IPS DF 6.9 (cell line): ENCODE results near the gene LPP.

ENCODE experiments used
- DNase-seq: peaks from one replicate; pipeline ENCODE4 v3.0.0-alpha.2; 2013; ENCODE audit warnings: low read depth, low spot score
- H3K27ac ChIP-seq: one replicate; pipeline ENCODE4 v1.5.1; 2013; ENCODE audit warnings: low read length, control low read depth
- H3K27me3 ChIP-seq: 2 replicates; pipeline ENCODE4 v1.6.1; 2013; ENCODE audit warnings: mild to moderate bottlenecking, low read length; ENCODE audit not compliant: control insufficient read depth, insufficient read depth
- H3K36me3 ChIP-seq: 2 replicates; pipeline ENCODE4 v1.6.1; 2013; ENCODE audit warnings: low read length; ENCODE audit not compliant: control insufficient read depth, insufficient read depth
- H3K4me1 ChIP-seq: 2 replicates; pipeline ENCODE4 v1.6.1; 2013; ENCODE audit warnings: low read length; ENCODE audit not compliant: control insufficient read depth, insufficient read depth
- H3K4me3 ChIP-seq: 2 replicates; pipeline ENCODE4 v1.5.1; 2013; ENCODE audit warnings: mild to moderate bottlenecking, low read length
- H3K9me3 ChIP-seq: 2 replicates; pipeline ENCODE4 v1.6.1; 2013; ENCODE audit warnings: low read length, inconsistent platforms; ENCODE audit not compliant: control insufficient read depth, insufficient read depth
- WGBS: extraction: QIAGEN DNeasy Blood & Tissue Kit; methylation state at CpG from one replicate; pipeline ENCODE4 v1.1.7; 2013; ENCODE audit warnings: mixed read lengths, missing lambda C conversion rate; ENCODE audit not compliant: insufficient read length, insufficient coverage; 5-methylcytosine and 5-hydroxymethylcytosine counted together

LPP gene

GRCh38 chr3:188656196-188656982, 502.4 kb downstream of the LPP start:
- no peaks in the 10 kb centered on the region for H3K36me3 ChIP-seq
- no peak for DNase-seq
- no peak overlapping the region for H3K27ac ChIP-seq
- no peaks in the 10 kb centered on the region for H3K9me3 ChIP-seq
- no CpG with 5 or more reads among the region's 3 CpGs for WGBS
- H3K4me1 ChIP-seq = no peaks in the 10 kb centered on the region
- H3K27me3 ChIP-seq = no peaks in the 10 kb centered on the region
- no peak overlapping the region for H3K4me3 ChIP-seq

DNA sequence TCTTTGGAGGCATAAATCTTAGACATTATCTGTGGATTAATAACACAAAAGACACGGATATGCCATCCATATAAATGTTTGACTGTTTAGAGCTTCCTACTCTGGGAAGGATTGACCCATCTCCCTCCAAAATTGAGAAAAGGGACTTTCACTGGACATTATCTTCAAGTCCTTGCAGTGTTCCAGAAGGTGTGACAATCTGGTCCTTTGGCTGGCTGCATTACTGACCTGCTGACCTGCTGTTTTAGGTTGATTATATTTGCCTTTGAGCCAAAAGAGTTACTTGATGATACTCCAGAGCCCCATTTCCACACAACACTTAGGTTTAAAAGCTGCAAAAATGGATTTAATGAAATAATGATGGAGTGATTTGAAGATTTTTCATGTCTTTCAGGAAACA, 504.6 kb downstream of the LPP start:
- Histone ChIP-seq H3K4me1 (no peaks in the 10 kb centered on the region), H3K27ac (no peak overlapping the region), H3K36me3 (no peaks in the 10 kb centered on the region), H3K27me3 (no peaks in the 10 kb centered on the region), H3K4me3 (no peak overlapping the region), H3K9me3 (no peaks in the 10 kb centered on the region)
- WGBS = no CpG with 5 or more reads among the region's 1 CpG
- no peak for DNase-seq

- Histone ChIP-seq H3K4me1 (no peaks in the 10 kb centered on the region), H3K36me3 (no peaks in the 10 kb centered on the region), H3K27ac (no peak overlapping the region), H3K4me3 (no peak overlapping the region), H3K27me3 (no peaks in the 10 kb centered on the region), H3K9me3 (no peaks in the 10 kb centered on the region)
- DNase-seq = no peak
- WGBS = no CpG with 5 or more reads among the region's 5 CpGs
These were observed 505.6 kb downstream of the LPP start for GRCh38 chr3:188659449-188660090.

DNA sequence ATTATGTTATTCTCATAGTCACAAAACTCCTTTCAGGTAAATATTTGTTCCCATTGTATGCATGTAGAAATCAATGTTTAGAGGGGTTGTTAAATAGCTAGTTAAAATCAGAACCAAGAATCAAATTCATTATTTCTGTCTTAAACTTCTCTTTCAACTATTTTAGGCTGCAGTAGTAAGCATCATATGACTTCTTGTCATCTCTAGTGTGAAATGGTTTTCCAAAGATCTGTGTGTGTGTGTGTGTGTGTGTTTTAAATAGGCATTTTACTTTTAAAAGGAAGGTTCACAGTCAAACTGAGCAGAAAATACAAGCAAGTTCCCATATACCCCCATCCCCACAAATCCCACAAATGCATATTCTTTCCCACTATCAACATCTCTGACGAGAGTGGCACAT, 506.5 kb downstream of the LPP start:
- Histone ChIP-seq H3K27ac (no peak overlapping the region), H3K27me3 (no peaks in the 10 kb centered on the region), H3K36me3 (no peaks in the 10 kb centered on the region), H3K9me3 (no peaks in the 10 kb centered on the region), H3K4me1 (no peaks in the 10 kb centered on the region), H3K4me3 (no peak overlapping the region)
- WGBS = no CpG with 5 or more reads among the region's 1 CpG
- DNase-seq = no peak

DNA sequence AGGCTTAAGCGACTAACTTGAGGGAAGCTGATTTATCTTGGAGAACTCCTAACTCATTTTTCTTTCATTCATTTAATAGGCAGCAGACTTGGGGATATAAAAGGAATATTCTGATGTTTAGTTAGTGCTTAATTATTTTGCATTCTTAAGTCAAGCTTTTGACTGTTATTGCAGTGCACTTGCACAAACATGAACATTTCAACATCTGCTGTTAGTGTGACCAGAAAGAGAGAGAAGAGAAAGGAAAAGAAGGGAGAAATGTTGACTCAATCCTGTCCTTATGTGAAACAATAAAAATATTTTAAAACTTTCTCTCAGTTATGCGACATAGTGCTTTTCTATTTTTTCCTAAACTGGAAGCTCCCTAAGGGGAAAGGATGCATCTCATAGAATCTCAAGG, 507.8 kb downstream of the LPP start:
- no CpG with 5 or more reads among the region's 2 CpGs for WGBS
- Histone ChIP-seq H3K9me3 (no peaks in the 10 kb centered on the region), H3K36me3 (no peaks in the 10 kb centered on the region), H3K4me1 (no peaks in the 10 kb centered on the region), H3K4me3 (no peak overlapping the region), H3K27me3 (no peaks in the 10 kb centered on the region), H3K27ac (no peak overlapping the region)
- DNase-seq = no peak

GRCh38 chr3:188662214-188662613, 508.3 kb downstream of the LPP start:
- Histone ChIP-seq H3K4me3 (no peak overlapping the region), H3K36me3 (no peaks in the 10 kb centered on the region), H3K4me1 (no peaks in the 10 kb centered on the region), H3K27ac (no peak overlapping the region), H3K9me3 (no peaks in the 10 kb centered on the region), H3K27me3 (no peaks in the 10 kb centered on the region)
- DNase-seq = no peak
- no CpG with 5 or more reads among the region's 1 CpG for WGBS

DNA sequence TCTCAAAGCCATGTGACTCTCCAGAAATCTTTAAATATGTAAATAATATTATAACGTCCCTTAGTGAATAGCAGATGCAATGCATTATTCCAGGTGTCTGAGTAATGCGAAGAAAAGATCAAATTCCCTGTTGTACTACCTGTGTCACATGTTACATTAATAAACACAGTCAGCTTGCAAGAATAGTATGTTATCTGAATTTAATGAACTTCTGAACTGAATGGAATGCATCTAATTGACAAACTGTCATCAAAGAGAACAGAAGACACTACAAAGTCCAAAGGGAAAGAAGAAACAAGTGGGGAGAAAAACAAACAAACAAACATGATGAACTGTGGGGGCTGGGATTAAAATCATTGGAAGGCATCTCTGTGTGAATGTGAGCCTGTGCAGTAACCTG, 508.8 kb downstream of the LPP start:
- no peak overlapping the region for H3K27ac ChIP-seq
- no peak for DNase-seq
- WGBS = no CpG with 5 or more reads among the region's 2 CpGs
- H3K27me3 ChIP-seq = no peaks in the 10 kb centered on the region
- no peaks in the 10 kb centered on the region for H3K36me3 ChIP-seq
- no peak overlapping the region for H3K4me3 ChIP-seq
- no peaks in the 10 kb centered on the region for H3K9me3 ChIP-seq
- no peaks in the 10 kb centered on the region for H3K4me1 ChIP-seq

- no peak for DNase-seq
- no peak overlapping the region for H3K4me3 ChIP-seq
These were observed 509.9 kb downstream of the LPP start for GRCh38 chr3:188663839-188664238.

GRCh38 chr3:188664795-188665194, 510.8 kb downstream of the LPP start:
- DNase-seq = no peak
- WGBS = no CpG with 5 or more reads among the region's 3 CpGs
- Histone ChIP-seq H3K36me3 (no peaks in the 10 kb centered on the region), H3K9me3 (no peaks in the 10 kb centered on the region), H3K27ac (no peak overlapping the region), H3K27me3 (no peaks in the 10 kb centered on the region), H3K4me1 (no peaks in the 10 kb centered on the region), H3K4me3 (no peak overlapping the region)

More at GRCh38 chr3:188663839-188664238, 509.9 kb downstream of the LPP start:
- H3K27me3 ChIP-seq = no peaks in the 10 kb centered on the region
- no peak overlapping the region for H3K27ac ChIP-seq
- no peaks in the 10 kb centered on the region for H3K36me3 ChIP-seq
- no peaks in the 10 kb centered on the region for H3K4me1 ChIP-seq
- no CpG with 5 or more reads among the region's 5 CpGs for WGBS
- H3K9me3 ChIP-seq = no peaks in the 10 kb centered on the region

DNA sequence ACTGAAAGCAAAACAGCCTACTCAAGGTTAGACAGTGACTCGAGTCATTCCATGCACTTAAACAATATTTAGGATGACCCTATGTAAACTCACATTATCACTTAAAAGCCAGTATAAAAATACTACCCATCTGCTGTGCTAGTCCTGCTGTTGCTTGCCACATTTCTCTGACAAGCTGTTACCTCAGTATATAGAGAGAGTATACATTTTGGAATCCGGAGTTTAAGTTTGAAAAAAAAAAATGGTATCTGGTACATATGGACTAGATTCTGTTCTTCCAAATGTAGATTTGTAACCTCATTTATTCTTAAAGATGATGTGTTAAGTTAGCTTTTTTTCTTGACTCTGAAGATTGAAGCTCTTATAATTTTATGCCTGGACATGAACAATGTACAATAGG, 514.0 kb downstream of the LPP start:
- H3K27me3 ChIP-seq = no peaks in the 10 kb centered on the region
- H3K36me3 ChIP-seq = no peaks in the 10 kb centered on the region
- WGBS = no CpG with 5 or more reads among the region's 2 CpGs
- no peaks in the 10 kb centered on the region for H3K9me3 ChIP-seq
- H3K27ac ChIP-seq = no peak overlapping the region
- H3K4me3 ChIP-seq = no peak overlapping the region
- H3K4me1 ChIP-seq = no peaks in the 10 kb centered on the region
- DNase-seq = no peak

DNA sequence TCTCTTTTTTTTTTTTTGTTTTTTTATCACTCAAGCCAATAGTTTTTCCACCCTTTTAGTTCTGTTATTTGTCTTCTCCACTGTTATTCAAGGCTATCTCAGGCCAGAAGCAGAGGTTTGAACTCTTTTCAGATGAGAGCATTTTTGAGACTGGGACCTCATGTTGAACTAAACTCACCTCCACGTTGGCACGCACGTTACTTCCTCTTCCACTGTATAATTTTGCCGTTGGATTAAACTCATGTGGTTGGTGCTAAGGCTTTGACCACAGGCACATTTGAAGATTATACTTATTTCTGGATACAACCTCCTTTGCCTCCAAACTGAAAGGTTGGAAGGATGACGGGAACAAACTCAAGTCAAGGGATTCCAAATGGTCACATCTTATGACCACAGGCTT, 516.5 kb downstream of the LPP start:
- H3K27me3 ChIP-seq = no peaks in the 10 kb centered on the region
- WGBS = no CpG with 5 or more reads among the region's 5 CpGs
- H3K36me3 ChIP-seq = no peaks in the 10 kb centered on the region
- no peak overlapping the region for H3K27ac ChIP-seq
- no peaks in the 10 kb centered on the region; the same call in 1 of the 2 replicates for H3K4me1 ChIP-seq
- no peak overlapping the region for H3K4me3 ChIP-seq
- no peaks in the 10 kb centered on the region for H3K9me3 ChIP-seq
- DNase-seq = no peak
